Neural cell (in vitro differentiated cells): ENCODE measurements around the gene ACVR1C. TPM values are rescaled to one million over a fixed set of nuclear protein-coding genes. Genes with fewer than 3 reads are reported as not detected.

Experiments
- H2AFZ ChIP-seq: fragments of 200-600, 300-800 bp; sonication (generic), shearing (Covaris generic); 2 replicates; pipeline ENCODE4 v1.6.0; 2014; ENCODE audit warnings: low read depth, mild to moderate bottlenecking, antibody characterized with exemption, low read length, moderate library complexity
- H3F3A ChIP-seq: fragments of 200-600 bp; shearing (Covaris generic); 2 replicates; pipeline ENCODE4 v1.6.1; 2016; ENCODE audit warnings: mild to moderate bottlenecking, moderate library complexity, mixed read lengths, antibody characterized with exemption, low read length; ENCODE audit not compliant: insufficient read depth, poor library complexity, severe bottlenecking
- H3K27ac ChIP-seq: fragments of 200-600, 300-800 bp; sonication (generic), shearing (Covaris generic); 2 replicates; pipeline ENCODE4 v1.5.1; 2014; ENCODE audit warnings: mild to moderate bottlenecking, low read length, moderate library complexity
- H3K27me3 ChIP-seq: fragments of 300-800, 200-600 bp; sonication (generic), shearing (Covaris generic); 2 replicates; pipeline ENCODE4 v1.6.0; 2014; ENCODE audit warnings: mild to moderate bottlenecking, low read depth, low read length, moderate library complexity; ENCODE audit not compliant: insufficient read depth
- H3K36me3 ChIP-seq: fragments of 300-800, 200-600 bp; sonication (generic), shearing (Covaris generic); 2 replicates; pipeline ENCODE4 v1.5.1; 2014; ENCODE audit warnings: mild to moderate bottlenecking, antibody characterized with exemption, low read length, moderate library complexity; ENCODE audit not compliant: insufficient read depth
- H3K4me2 ChIP-seq: fragments of 300-800, 200-600 bp; sonication (generic), shearing (Covaris generic); 2 replicates; pipeline ENCODE4 v1.6.0; 2014; ENCODE audit warnings: mild to moderate bottlenecking, low read length
- H3K4me3 ChIP-seq: fragments of 300-800, 200-600 bp; sonication (generic), shearing (Covaris generic); 2 replicates; pipeline ENCODE4 v1.5.1; 2014; ENCODE audit warnings: mild to moderate bottlenecking, low read length, moderate library complexity
- H3K79me2 ChIP-seq: fragments of 200-600 bp; shearing (Covaris generic); replicated peaks from 2 replicates; pipeline ENCODE4 v1.6.0; 2014; ENCODE audit warnings: mild to moderate bottlenecking, low read length, moderate library complexity; ENCODE audit not compliant: insufficient read depth
- H3K9ac ChIP-seq: fragments of 300-800, 200-600 bp; sonication (generic), shearing (Covaris generic); 2 replicates; pipeline ENCODE4 v1.6.1; 2016; ENCODE audit warnings: mild to moderate bottlenecking, low read length, mixed read lengths
- H3K9me2 ChIP-seq: fragments of 200-600 bp; shearing (Covaris generic); 2 replicates; pipeline ENCODE4 v1.6.1; 2016; ENCODE audit warnings: mild to moderate bottlenecking, low read length, mixed read lengths; ENCODE audit not compliant: insufficient read depth
- H3K9me3 ChIP-seq: fragments of 200-600, 300-800 bp; sonication (generic), shearing (Covaris generic); 2 replicates; pipeline ENCODE4 v1.6.1; 2016; ENCODE audit warnings: mild to moderate bottlenecking, mixed run types, low read length, moderate library complexity, mixed read lengths
- H4K20me1 ChIP-seq: fragments of 200-600 bp; shearing (Covaris generic); 2 replicates; pipeline ENCODE4 v1.6.1; 2016; ENCODE audit warnings: mild to moderate bottlenecking, mixed run types; ENCODE audit not compliant: insufficient read depth
- CTCF ChIP-seq: fragments of 450-650 bp; IDR thresholded peaks from 2 replicates; pipeline ENCODE4 v1.5.1; 2014; ENCODE audit warnings: antibody characterized with exemption, mild to moderate bottlenecking, moderate library complexity; ENCODE audit not compliant: poor library complexity, severe bottlenecking
- EP300 ChIP-seq: fragments of 450-650 bp; conservative IDR thresholded peaks from 2 replicates; pipeline ENCODE4 v1.6.1; 2014; ENCODE audit warnings: antibody characterized with exemption, mild to moderate bottlenecking, moderate library complexity; ENCODE audit not compliant: poor library complexity, severe bottlenecking
- EZH2 ChIP-seq: fragments of 200-600, 300-800 bp; shearing (Covaris generic), sonication (generic); IDR thresholded peaks from 2 replicates; pipeline ENCODE4 v1.6.1; 2014; ENCODE audit warnings: antibody characterized with exemption, low read length, borderline replicate concordance, mild to moderate bottlenecking; ENCODE audit not compliant: insufficient read depth, poor library complexity, severe bottlenecking
- MXI1 ChIP-seq: fragments of 450-650 bp; conservative IDR thresholded peaks from 2 replicates; pipeline ENCODE4 v1.6.1; 2014; ENCODE audit warnings: antibody characterized with exemption, mild to moderate bottlenecking; ENCODE audit not compliant: poor library complexity, severe bottlenecking
- RAD21 ChIP-seq: fragments of 450-650 bp; conservative IDR thresholded peaks from 2 replicates; pipeline ENCODE4 v1.6.1; 2014; ENCODE audit warnings: antibody characterized with exemption, mild to moderate bottlenecking, moderate library complexity
- REST ChIP-seq: IDR thresholded peaks from 2 replicates; pipeline ENCODE4 v1.6.1; 2012; ENCODE audit warnings: borderline replicate concordance
- SMC3 ChIP-seq: fragments of 450-650 bp; conservative IDR thresholded peaks from 2 replicates; pipeline ENCODE4 v1.6.1; 2014; ENCODE audit warnings: antibody characterized with exemption, mild to moderate bottlenecking, moderate library complexity; ENCODE audit not compliant: poor library complexity
- TAF1 ChIP-seq: IDR thresholded peaks from 2 replicates; pipeline ENCODE4 v1.6.1; 2012; ENCODE audit warnings: low read depth
- polyA plus RNA-seq: library from polyadenylated mRNA; depleted of rRNA; stranded (reverse); fragments of >200 nt; gene quantifications from 2 replicates; pipeline ENCODE4 v1.2.3, GENCODE V29; 2014

The ACVR1C gene
- polyA plus RNA-seq, 1 donor from 2014 or later: 0.26 TPM

- Histone ChIP-seq H3K9me2 (no peaks in the 10 kb centered on the region), H4K20me1 (no peaks in the 10 kb centered on the region), H3K79me2 (no peaks in the 10 kb centered on the region), H3K4me3 (no peak overlapping the region), H3K27me3 (no peaks in the 10 kb centered on the region), H3K4me2 (no peak overlapping the region), H3K9ac (no peak overlapping the region), H3K27ac (no peak overlapping the region), H3K9me3 (no peaks in the 10 kb centered on the region), H2AFZ (no peak overlapping the region), H3F3A (no peaks in the 10 kb centered on the region), H3K36me3 (no peaks in the 10 kb centered on the region)
- TF ChIP-seq EP300: no peak
- TF ChIP-seq CTCF: peak; percentile 82
- TF ChIP-seq EZH2: no peak
- TF ChIP-seq RAD21: peak; percentile 83
- no peak for TF ChIP-seq REST
- no peak for TF ChIP-seq TAF1
- TF ChIP-seq SMC3: peak; percentile 79
Observed at GRCh38 chr2:157497638-157498314, 130.9 kb downstream of the ACVR1C start.

- Histone ChIP-seq H3K9me3 (no peaks in the 10 kb centered on the region), H3K36me3 (no peaks in the 10 kb centered on the region), H3K9me2 (no peaks in the 10 kb centered on the region), H3K79me2 (no peaks in the 10 kb centered on the region), H3K9ac (no peak overlapping the region), H3K4me2 (no peak overlapping the region), H4K20me1 (no peaks in the 10 kb centered on the region), H3K27ac (no peak overlapping the region), H2AFZ (no peak overlapping the region), H3K4me3 (no peak overlapping the region), H3F3A (no peaks in the 10 kb centered on the region), H3K27me3 (no peaks in the 10 kb centered on the region)
- TF ChIP-seq RAD21 (peak; percentile 89), SMC3 (peak; percentile 87), CTCF (peak; percentile 87), MXI1 (no peak), EP300 (no peak)
Observed at GRCh38 chr2:157492189-157492773, 136.4 kb downstream of the ACVR1C start.
